Measurements from ENCODE around the gene MGLL. TPM values are rescaled to one million over a fixed set of nuclear protein-coding genes. Genes with fewer than 3 reads are reported as not detected.
"Not testable (repeated sequence)": the region's sequence is repeated elsewhere in the genome, so short reads cannot be mapped to it uniquely, and the experiment has no call there.

MGLL gene
- total RNA-seq, 1 donor from 2014 or later: 0.43 TPM

- peaks cover 21% of the 10 kb centered on the region for H3K27me3 Mint-ChIP-seq
- no peaks in the 10 kb centered on the region for H3K36me3 Mint-ChIP-seq (ENCODE audit: insufficient read depth)
- peaks cover 5% of the 10 kb centered on the region for H3K4me1 Mint-ChIP-seq (ENCODE audit: low read depth)
- no peak for DNase-seq (ENCODE audit: low spot score, unreplicated experiment)
- H3K9me3 Mint-ChIP-seq (ENCODE audit: low read depth): peaks cover under 1% of the 10 kb centered on the region
- no peak for TF ChIP-seq CTCF (IDR thresholded peaks at IDR 0.05; ENCODE audit: unreplicated experiment)
- H3K27ac Mint-ChIP-seq: no peak overlapping the region
- no peak overlapping the region for H3K4me3 Mint-ChIP-seq (ENCODE audit: low read depth)
Observed at GRCh38 chr3:127708837-127709236, 113.5 kb downstream of the MGLL start.

- no peaks in the 10 kb centered on the region for H3K36me3 Mint-ChIP-seq (ENCODE audit: insufficient read depth)
- H3K4me1 Mint-ChIP-seq (ENCODE audit: low read depth): peaks cover 5% of the 10 kb centered on the region
- H3K27me3 Mint-ChIP-seq: peaks cover 21% of the 10 kb centered on the region
- H3K9me3 Mint-ChIP-seq (ENCODE audit: low read depth): peaks cover 8% of the 10 kb centered on the region
- TF ChIP-seq CTCF (IDR thresholded peaks at IDR 0.05; ENCODE audit: unreplicated experiment): no peak
- H3K4me3 Mint-ChIP-seq (ENCODE audit: low read depth): no peak overlapping the region
- H3K27ac Mint-ChIP-seq: no peak overlapping the region
- DNase-seq (ENCODE audit: low spot score, unreplicated experiment): no peak
Observed at GRCh38 chr3:127707851-127708411, 114.4 kb downstream of the MGLL start.

- Mint-ChIP-seq H3K4me1 (ENCODE audit: low read depth) (peaks cover 5% of the 10 kb centered on the region), H3K27me3 (peaks cover 15% of the 10 kb centered on the region), H3K9me3 (ENCODE audit: low read depth) (peaks cover 8% of the 10 kb centered on the region), H3K36me3 (ENCODE audit: insufficient read depth) (no peaks in the 10 kb centered on the region), H3K4me3 (ENCODE audit: low read depth) (no peak overlapping the region), H3K27ac (no peak overlapping the region)
- no peak for TF ChIP-seq CTCF (IDR thresholded peaks at IDR 0.05; ENCODE audit: unreplicated experiment)
- no peak for DNase-seq (ENCODE audit: low spot score, unreplicated experiment)
Observed at GRCh38 chr3:127706785-127707351, 115.4 kb downstream of the MGLL start.

- TF ChIP-seq CTCF (IDR thresholded peaks at IDR 0.05; ENCODE audit: unreplicated experiment): no peak
- Mint-ChIP-seq H3K27ac (no peak overlapping the region), H3K4me3 (ENCODE audit: low read depth) (no peak overlapping the region), H3K36me3 (ENCODE audit: insufficient read depth) (no peaks in the 10 kb centered on the region), H3K9me3 (ENCODE audit: low read depth) (peaks cover 8% of the 10 kb centered on the region), H3K4me1 (ENCODE audit: low read depth) (peaks cover 5% of the 10 kb centered on the region), H3K27me3 (peaks cover 16% of the 10 kb centered on the region)
- no peak for DNase-seq (ENCODE audit: low spot score, unreplicated experiment)
Observed at GRCh38 chr3:127706312-127706711, 116.0 kb downstream of the MGLL start.

GRCh38 chr3:127704840-127705239 is 117.5 kb downstream of the MGLL start:
- H3K9me3 Mint-ChIP-seq (ENCODE audit: low read depth); H3K27me3 Mint-ChIP-seq; H3K4me3 Mint-ChIP-seq (ENCODE audit: low read depth); H3K4me1 Mint-ChIP-seq (ENCODE audit: low read depth); H3K36me3 Mint-ChIP-seq (ENCODE audit: insufficient read depth); DNase-seq (ENCODE audit: low spot score, unreplicated experiment); H3K27ac Mint-ChIP-seq: not testable (repeated sequence)

GRCh38 chr3:127702151-127702578 is 120.2 kb downstream of the MGLL start:
- H3K9me3 Mint-ChIP-seq (ENCODE audit: low read depth): peaks cover 8% of the 10 kb centered on the region
- H3K36me3 Mint-ChIP-seq (ENCODE audit: insufficient read depth): no peaks in the 10 kb centered on the region
- no peak for TF ChIP-seq CTCF (IDR thresholded peaks at IDR 0.05; ENCODE audit: unreplicated experiment)
- H3K27ac Mint-ChIP-seq: no peak overlapping the region
- DNase-seq (ENCODE audit: low spot score, unreplicated experiment): no peak
- H3K4me1 Mint-ChIP-seq (ENCODE audit: low read depth): no peaks in the 10 kb centered on the region
- no peak overlapping the region for H3K4me3 Mint-ChIP-seq (ENCODE audit: low read depth)
- peaks cover 8% of the 10 kb centered on the region for H3K27me3 Mint-ChIP-seq
